Stimulated activated CD8-positive, alpha-beta memory T cell treated with anti-CD3 and anti-CD28 coated beads, Interleukin-12 subunit alpha, Interleukin-12 subunit beta, amount 100 ng/mL, for 4 hours (primary cell): ENCODE measurements around the gene FAM210B.
"Not testable (repeated sequence)": the region's sequence is repeated elsewhere in the genome, so short reads cannot be mapped to it uniquely, and the experiment has no call there.

Experiments used
- DNase-seq: peaks from one replicate; pipeline ENCODE4 v3.0.0-alpha.2; 2020; ENCODE audit warnings: low read depth

FAM210B gene

GRCh38 chr20:56360908-56361205 is 2.1 kb downstream of the FAM210B start:
- no peak for DNase-seq

GRCh38 chr20:56361900-56362299 is 3.1 kb downstream of the FAM210B start:
- DNase-seq, result no peak

GRCh38 chr20:56362833-56363413 is 4.1 kb downstream of the FAM210B start:
- no peak for DNase-seq

- DNase-seq, result no peak
These were observed 4.7 kb downstream of the FAM210B start for GRCh38 chr20:56363491-56363890.

- no peak for DNase-seq
These were observed 9.8 kb downstream of the FAM210B start for GRCh38 chr20:56368351-56369134.

DNA sequence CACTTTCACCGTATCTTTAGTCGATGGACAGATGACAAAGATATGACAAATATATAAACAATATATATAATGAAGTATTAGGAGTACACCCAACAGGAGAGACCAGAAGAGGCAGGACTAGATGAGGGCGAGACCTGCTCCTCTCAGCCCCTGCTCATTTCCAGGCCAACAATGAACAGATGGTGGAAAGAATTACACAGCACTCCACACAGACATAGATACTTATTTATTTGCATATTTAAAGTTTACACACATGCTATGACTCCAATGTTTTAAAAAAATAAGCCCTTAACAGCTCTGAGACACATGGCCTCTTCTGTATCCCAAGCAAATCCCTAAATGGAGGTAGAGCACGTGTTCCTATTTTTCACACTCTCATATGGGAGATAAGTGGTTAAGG is 10.4 kb downstream of the FAM210B start:
- no peak for DNase-seq

DNA sequence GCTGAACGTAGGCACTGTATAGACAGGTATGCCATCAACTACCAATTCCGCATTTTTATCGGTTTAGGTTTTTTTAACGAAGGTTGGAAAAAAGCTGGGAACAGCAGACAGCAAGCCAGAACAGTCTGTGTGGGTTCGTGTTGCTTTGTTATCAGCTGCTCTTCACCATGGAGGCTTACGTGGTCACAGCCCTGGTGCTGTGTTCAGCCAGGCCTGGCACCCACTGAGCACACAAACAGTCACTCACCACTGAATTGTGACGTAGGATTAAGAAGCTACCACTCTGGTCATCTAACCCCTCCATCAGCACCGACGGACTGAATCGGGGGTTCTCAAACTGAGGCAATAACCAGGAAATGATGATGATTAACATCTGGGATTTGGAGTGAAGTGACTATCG is 13.2 kb downstream of the FAM210B start:
- no peak for DNase-seq

GRCh38 chr20:56372850-56373249 is 14.1 kb downstream of the FAM210B start:
- DNase-seq, result no peak

DNA sequence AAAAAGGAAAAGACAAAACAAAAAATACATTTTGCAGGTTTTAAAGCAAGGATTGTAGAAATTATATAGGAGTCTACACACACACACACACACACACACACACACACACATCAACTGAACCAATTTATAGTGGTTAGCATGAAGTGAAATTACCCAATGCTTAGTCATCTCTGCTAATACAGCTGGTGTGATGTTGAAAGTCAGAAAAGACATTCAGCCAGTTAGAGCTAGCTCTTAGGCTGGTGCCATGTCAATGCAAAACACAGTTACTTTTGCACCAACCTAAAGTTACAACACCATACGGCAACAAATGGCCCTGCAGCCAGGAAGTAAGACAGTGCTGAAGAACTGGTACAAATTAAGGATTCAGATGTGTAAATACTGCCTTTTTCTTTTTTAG is 15.2 kb downstream of the FAM210B start:
- no peak for DNase-seq

- DNase-seq, result no peak
These were observed 17.6 kb downstream of the FAM210B start for GRCh38 chr20:56376331-56376730.

- no peak for DNase-seq
These were observed 19.6 kb downstream of the FAM210B start for GRCh38 chr20:56378386-56378785.

DNA sequence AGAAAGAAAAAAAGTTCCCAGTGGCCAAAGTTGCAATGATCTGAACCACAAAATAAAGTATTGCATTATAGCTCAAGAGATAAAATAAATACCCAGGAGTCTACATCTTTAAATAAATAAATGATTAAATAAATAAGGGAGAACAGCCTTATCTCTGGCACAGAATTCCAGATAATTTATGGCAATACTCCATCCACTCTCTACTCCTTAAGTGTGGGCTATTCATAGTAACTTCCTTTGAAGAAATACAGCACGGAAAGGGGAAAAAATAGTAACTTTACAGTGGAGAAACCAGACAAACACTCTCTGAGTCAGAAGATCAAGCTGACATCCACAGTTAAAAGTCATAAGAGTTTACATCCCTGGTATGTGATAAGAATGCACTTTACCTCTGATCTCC is 21.6 kb downstream of the FAM210B start:
- DNase-seq, result no peak

- DNase-seq, result no peak
These were observed 22.7 kb downstream of the FAM210B start for GRCh38 chr20:56381501-56381900.

DNA sequence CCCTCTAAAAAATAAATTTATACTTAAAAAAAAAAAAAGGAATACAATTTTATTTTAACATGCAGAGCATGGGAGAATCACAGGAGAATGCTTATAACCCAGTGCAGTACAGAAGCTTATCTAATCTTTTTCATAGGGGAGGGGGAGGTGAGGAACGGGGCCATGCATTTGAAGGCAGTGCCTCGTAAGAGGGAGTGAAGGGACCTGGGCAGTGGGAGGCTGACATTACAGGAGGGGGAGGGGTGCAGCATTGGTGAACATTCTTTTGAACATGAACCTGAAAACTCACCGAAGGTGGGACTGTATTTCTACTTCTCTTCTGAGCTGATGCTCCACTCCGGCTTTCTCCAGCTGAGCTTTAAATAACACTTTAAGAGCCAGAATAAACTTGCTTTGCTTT is 23.9 kb downstream of the FAM210B start:
- DNase-seq, result no peak

- DNase-seq, result no peak
These were observed 24.6 kb downstream of the FAM210B start for GRCh38 chr20:56383334-56383733.

GRCh38 chr20:56385130-56385529 is 26.4 kb downstream of the FAM210B start:
- no peak for DNase-seq

DNA sequence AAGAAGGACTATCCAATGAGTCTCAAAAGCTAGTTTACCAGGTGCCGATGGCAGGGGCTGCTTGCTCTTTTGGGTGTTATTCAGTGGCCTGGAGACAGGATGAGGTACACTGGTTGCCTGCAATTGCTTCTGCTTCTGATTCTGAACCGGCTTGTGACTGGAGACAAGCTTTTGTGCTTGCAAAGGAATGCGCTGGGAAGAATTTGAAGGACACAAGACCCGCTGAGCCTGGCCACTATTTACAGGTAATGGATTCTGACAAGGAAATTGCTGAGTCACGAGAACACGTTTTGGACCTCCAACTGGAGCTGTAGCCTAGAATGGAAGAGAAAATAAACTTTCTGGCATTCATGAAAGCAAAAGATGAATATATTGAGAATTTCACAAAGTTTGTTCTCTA is 27.4 kb downstream of the FAM210B start:
- no peak for DNase-seq

DNA sequence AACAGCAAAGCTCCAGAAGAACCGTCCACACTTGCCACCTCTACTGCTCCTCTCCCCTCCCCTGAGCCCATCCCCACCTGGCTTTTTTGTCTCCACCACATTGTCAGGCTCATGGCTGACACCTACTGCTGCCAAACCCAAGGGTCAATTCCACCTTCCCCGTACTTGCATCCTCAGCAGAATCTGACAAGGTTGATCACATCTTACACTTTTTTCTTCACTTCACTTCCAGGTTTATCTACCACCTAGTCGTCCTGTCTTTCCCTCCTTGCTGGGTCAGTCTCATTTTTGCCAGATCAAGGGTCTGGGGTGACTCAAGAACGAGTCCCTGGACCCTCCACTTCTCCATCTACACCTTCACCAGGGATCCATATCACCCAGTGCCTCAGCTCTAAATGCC is 30.1 kb downstream of the FAM210B start:
- no peak for DNase-seq

DNA sequence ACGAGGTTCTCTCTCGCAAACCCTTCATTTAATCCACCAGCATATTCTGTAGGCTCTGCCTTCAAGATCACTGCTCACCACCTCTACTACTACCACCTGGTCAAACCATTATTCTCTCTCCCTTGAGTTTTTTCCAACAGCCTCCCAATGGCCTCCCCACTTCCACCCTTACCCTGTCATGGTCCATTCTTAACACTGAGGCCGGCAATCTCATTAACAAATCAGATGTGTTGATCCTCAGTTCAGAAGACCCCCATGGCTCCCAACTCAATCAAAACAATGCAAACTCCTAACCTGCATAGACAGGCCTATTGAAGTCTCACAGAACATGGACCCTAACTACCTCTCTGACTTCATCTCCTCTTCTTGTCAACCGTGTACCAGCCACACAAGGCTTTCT is 31.0 kb downstream of the FAM210B start:
- no peak for DNase-seq

DNA sequence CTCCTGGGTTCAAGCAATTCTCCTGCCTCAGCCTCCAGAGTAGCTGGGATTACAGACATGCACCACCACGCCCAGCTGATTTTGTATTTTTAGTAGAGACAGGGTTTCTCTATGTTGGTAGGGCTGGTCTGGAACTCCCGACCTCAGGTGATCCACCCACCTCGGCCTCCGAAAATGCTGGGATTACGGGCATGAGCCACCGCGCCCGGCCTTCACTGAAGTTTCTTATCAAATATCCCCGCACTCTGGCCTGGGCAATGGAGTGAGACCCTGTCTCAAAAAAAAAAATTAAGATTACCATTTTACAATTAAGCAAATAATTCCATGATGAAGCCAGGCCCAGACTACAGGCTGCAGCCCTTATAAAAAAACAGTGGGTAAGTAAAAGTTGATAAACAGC is 31.6 kb downstream of the FAM210B start:
- not testable (repeated sequence) for DNase-seq

DNA sequence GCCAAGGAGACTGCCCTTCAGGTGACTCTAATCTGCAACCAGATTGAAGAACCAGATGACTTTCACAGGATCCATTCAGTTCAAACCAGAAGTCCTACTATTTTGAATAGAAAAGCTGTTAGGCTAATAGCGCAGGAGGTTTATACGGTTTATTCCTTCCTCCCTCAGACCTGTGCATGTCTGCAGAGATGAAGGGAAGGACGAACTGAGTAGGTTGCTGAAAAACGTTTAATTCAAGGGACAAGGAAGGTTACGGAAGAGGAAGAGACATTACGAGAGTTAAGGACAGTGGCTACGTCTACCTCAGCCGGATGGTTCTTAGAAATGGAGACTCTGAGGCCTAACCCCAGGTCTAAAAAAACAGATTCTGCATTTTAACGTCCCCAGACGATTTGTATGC is 32.3 kb downstream of the FAM210B start:
- DNase-seq, result no peak

- no peak for DNase-seq
These were observed 32.9 kb downstream of the FAM210B start for GRCh38 chr20:56391596-56392131.

- DNase-seq, result peak; percentile 99
These were observed 33.5 kb downstream of the FAM210B start, which contains the start of the genes AURKA and CSTF1 for GRCh38 chr20:56392132-56392880. Gene AURKA (minus strand): TSS chr20:56392215. CDS start chr20:56388197, 4,018 bp downstream. Gene CSTF1 (plus strand): TSS chr20:56392645. CDS start chr20:56395553, 2,908 bp downstream.
